MM.1S (cell line): ENCODE measurements around the gene ATP6V1G2.
"Not testable (repeated sequence)": the region's sequence is repeated elsewhere in the genome, so short reads cannot be mapped to it uniquely, and the experiment has no call there.

ENCODE experiments used
- EZH2phosphoT487 ChIP-seq: fragments of 300-600 bp; sonication (generic); IDR thresholded peaks from 2 replicates; pipeline ENCODE4 v1.6.1; 2018; ENCODE audit warnings: antibody characterized with exemption, low read length
- TF ChIP-seq, protein P1 (sequence below): fragments of 300-600 bp; sonication (generic); IDR thresholded peaks from 2 replicates; pipeline ENCODE4 v1.5.1; 2016; ENCODE audit warnings: antibody characterized with exemption, low read length, mixed read lengths

DNA sequence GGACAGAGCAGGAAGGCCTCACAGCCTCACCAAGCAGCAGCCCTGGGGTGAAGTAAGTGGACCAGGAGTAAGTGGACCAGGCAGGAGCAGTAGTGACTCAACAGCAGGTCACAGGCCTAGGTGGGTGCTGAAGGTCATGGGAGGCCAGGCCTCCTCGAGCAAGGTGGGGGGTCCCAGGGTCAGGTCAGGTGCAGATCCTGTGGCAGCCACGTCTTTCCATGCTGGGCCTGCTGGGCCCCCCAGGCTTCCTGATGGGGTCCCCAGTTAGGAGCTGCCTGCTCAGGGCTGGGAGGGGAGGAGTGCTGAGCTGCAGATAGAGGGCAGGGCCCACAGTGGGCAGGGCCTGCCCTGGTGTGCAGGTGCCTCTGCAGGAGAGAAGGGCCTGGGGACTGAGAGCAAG, 37.4 kb downstream of the ATP6V1G2 start:
- TF ChIP-seq, protein P1, sequence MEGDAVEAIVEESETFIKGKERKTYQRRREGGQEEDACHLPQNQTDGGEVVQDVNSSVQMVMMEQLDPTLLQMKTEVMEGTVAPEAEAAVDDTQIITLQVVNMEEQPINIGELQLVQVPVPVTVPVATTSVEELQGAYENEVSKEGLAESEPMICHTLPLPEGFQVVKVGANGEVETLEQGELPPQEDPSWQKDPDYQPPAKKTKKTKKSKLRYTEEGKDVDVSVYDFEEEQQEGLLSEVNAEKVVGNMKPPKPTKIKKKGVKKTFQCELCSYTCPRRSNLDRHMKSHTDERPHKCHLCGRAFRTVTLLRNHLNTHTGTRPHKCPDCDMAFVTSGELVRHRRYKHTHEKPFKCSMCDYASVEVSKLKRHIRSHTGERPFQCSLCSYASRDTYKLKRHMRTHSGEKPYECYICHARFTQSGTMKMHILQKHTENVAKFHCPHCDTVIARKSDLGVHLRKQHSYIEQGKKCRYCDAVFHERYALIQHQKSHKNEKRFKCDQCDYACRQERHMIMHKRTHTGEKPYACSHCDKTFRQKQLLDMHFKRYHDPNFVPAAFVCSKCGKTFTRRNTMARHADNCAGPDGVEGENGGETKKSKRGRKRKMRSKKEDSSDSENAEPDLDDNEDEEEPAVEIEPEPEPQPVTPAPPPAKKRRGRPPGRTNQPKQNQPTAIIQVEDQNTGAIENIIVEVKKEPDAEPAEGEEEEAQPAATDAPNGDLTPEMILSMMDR = not testable (repeated sequence)
- TF ChIP-seq EZH2phosphoT487 = not testable (repeated sequence)
